Fibroblast of pulmonary artery (primary cell): Measurements from ENCODE around the gene ZC2HC1C.

Experiments
- DNase-seq: peaks from one replicate; pipeline ENCODE4 v3.0.0-alpha.2; 2010; ENCODE audit warnings: low read depth
- H3K4me3 ChIP-seq: replicated peaks from 2 replicates; pipeline ENCODE4 v1.5.1; 2011; ENCODE audit warnings: low read depth, mild to moderate bottlenecking, control low read depth, low read length, moderate library complexity
- CTCF ChIP-seq: IDR thresholded peaks from 2 replicates; pipeline ENCODE4 v1.5.1; 2011; ENCODE audit warnings: mild to moderate bottlenecking, control low read depth, low read length, inconsistent platforms; ENCODE audit errors: missing control alignments

The ZC2HC1C gene

GRCh38 chr14:75098212-75098611 lies 28.8 kb downstream of the ZC2HC1C start:
- no peak for TF ChIP-seq CTCF

DNA sequence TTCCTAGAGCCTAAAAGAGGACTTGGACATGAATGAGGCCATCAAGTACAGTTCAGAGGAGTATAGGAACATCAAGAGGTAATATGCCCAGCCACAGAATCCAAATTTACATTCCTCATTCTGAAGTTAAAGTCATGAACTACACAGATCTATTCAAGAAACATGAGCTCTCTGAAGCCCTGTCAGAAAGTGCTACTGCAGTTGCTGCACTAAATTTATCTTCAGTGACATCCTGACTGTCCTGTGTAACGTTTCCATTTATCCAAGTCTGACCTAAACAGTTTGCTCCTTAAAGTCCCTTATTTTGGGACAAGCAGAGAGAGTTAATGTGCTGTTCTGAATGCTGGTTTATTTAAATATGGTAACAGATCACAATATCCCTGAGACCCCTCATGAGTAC lies 29.2 kb downstream of the ZC2HC1C start:
- no peak for TF ChIP-seq CTCF
- no peak overlapping the region for H3K4me3 ChIP-seq
- DNase-seq = no peak

More at GRCh38 chr14:75098212-75098611, 28.8 kb downstream of the ZC2HC1C start:
- H3K4me3 ChIP-seq = no peak overlapping the region
- no peak for DNase-seq

DNA sequence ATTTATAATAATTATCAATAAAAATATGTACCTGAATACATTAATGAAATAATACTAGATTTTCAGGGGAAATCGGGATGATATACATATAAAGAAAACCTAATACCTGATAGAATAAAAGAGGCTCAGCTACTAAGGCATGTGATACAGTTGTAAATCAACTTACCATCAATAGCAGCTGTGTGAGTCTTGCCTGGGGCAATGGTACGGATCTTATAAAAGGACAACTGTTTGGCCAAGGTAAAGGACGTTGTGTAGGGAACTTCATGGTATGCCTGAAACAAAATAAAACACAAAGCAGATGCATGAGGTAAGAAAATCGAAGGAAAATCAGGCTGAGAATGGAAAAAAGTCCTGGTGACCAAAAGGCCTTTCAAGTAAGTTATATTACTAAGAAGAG lies 32.0 kb downstream of the ZC2HC1C start:
- H3K4me3 ChIP-seq = no peak overlapping the region
- TF ChIP-seq CTCF = no peak
- no peak for DNase-seq

DNA sequence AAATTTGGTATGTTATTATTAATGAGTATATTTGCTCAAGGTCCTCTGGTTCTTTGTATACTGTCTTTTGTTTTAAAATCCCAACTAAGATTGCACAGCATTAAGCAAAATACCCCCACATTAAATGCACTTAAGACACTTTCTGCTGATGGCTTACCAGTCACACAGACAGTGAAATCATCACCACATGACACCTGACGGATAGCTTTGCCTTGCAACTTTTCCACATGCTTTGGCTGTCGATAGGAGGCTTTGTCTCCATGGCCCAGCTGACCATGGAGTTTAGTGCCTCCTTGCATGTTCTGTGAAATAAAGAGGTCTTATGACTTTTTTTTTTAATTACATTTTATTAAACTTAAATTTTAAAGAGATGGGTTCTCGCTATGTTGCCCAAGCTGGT lies 37.7 kb downstream of the ZC2HC1C start:
- DNase-seq = no peak
- H3K4me3 ChIP-seq = no peak overlapping the region
- no peak for TF ChIP-seq CTCF

GRCh38 chr14:75109877-75110276 lies 40.4 kb downstream of the ZC2HC1C start:
- no peak for TF ChIP-seq CTCF
- DNase-seq = no peak
- no peak overlapping the region for H3K4me3 ChIP-seq

GRCh38 chr14:75113932-75114539 lies 44.6 kb downstream of the ZC2HC1C start:
- no peak for DNase-seq
- no peak overlapping the region for H3K4me3 ChIP-seq
- TF ChIP-seq CTCF = no peak

- peak; percentile 45 for DNase-seq
- no peak for TF ChIP-seq CTCF
- no peak overlapping the region for H3K4me3 ChIP-seq
These were observed 49.6 kb downstream of the ZC2HC1C start for GRCh38 chr14:75119056-75119455.
